HCT116 (cell line): ENCODE measurements around the gene SLC12A3. TPM values are rescaled to one million over a fixed set of nuclear protein-coding genes. Genes with fewer than 3 reads are reported as not detected.

Experiments
- ATAC-seq: fragments of 200-7000 bp; cut with Tn5 transposase; 2 replicates; pipeline ENCODE4 v1.9.1; 2020; ENCODE audit warnings: mild to moderate bottlenecking, moderate library complexity
- BruUV-seq: library from RNA; stranded (reverse); fragments of 400-500 nt; replicated peaks from 2 replicates; lab custom pipeline; 2021; lab: Mats Ljungman, UMichigan
- CTCF ChIA-PET: fragments of 300-600 bp; sonication (Branson Sonifier 250); formaldehyde crosslinking; loops from one replicate; lab custom pipeline; 2021; ENCODE audit warnings: antibody characterized with exemption; lab: Charles Lee
- POLR2A ChIA-PET: fragments of 300-600, 350-600 bp; sonication (Branson Sonifier 250); formaldehyde crosslinking; loops from one replicate; lab custom pipeline; 2021; ENCODE audit warnings: antibody characterized with exemption; lab: Charles Lee
- RAD21 ChIA-PET, 2 experiments: fragments of 300-600 bp; sonication (Branson Sonifier 250); formaldehyde crosslinking; loops; one replicate each; lab custom pipeline; 2023; ENCODE audit warnings: low total read pairs in 2 of 2; ENCODE audit not compliant: uncharacterized antibody in 2 of 2, unreplicated experiment in 2 of 2, low non-redundant PET in 1 of 2; lab: Charles Lee
- DNase-seq: peaks from one replicate; pipeline ENCODE4 v3.0.0-alpha.2; 2010; ENCODE audit warnings: low read depth, low spot score
- H2AFZ ChIP-seq: fragments of 200-600 bp; shearing (Covaris generic), sonication (generic); 2 replicates; pipeline ENCODE4 v1.6.1; 2017; ENCODE audit warnings: low read depth, mixed run types, mixed read lengths, antibody characterized with exemption, low read length; ENCODE audit not compliant: poor library complexity, severe bottlenecking
- H3K27ac ChIP-seq: 2 replicates; pipeline ENCODE4 v1.5.1; 2012; ENCODE audit warnings: low read depth, low read length
- H3K27me3 ChIP-seq: fragments of 200-600 bp; sonication (generic); 2 replicates; pipeline ENCODE4 v1.6.1; 2016; ENCODE audit warnings: mixed run types, low read length, mixed read lengths; ENCODE audit not compliant: insufficient read depth
- H3K36me3 ChIP-seq, 2 experiments: fragments of 200-500 bp in 1 of 2; fragments of 200-600 bp in 1 of 2; sonication (Bioruptor generic) in 1 of 2; sonication (generic) in 1 of 2; 2 replicates each; pipeline versions ENCODE4 v1.5.1 to v1.6.1; 2014 to 2016; ENCODE audit warnings: low read length in 2 of 2, inconsistent platforms in 1 of 2, mixed read lengths in 1 of 2, mixed run types in 1 of 2; ENCODE audit not compliant: insufficient read depth in 2 of 2, control insufficient read depth in 1 of 2
- H3K4me1 ChIP-seq, 2 experiments: fragments of 200-600 bp in 1 of 2; sonication (generic) in 1 of 2; 2 replicates each; pipeline versions ENCODE4 v1.5.1 to v1.6.1; 2012 to 2017; ENCODE audit warnings: low read length in 2 of 2, inconsistent platforms in 1 of 2, mild to moderate bottlenecking in 1 of 2, mixed read lengths in 1 of 2, mixed run types in 1 of 2, moderate library complexity in 1 of 2; ENCODE audit not compliant: insufficient read depth in 2 of 2, control insufficient read depth in 1 of 2
- H3K4me2 ChIP-seq: fragments of 200-600 bp; sonication (generic); 2 replicates; pipeline ENCODE4 v1.6.1; 2017; ENCODE audit warnings: mixed run types, low read length, mixed read lengths
- H3K4me3 ChIP-seq, 2 experiments: fragments of 200-600 bp in 1 of 2; sonication (generic) in 1 of 2; replicated peaks in 1 of 2; 2 replicates each; pipeline ENCODE4 v1.5.1; 2011 to 2016; ENCODE audit warnings: low read length in 2 of 2, control low read depth in 1 of 2, low read depth in 1 of 2, mild to moderate bottlenecking in 1 of 2, mixed read lengths in 1 of 2, mixed run types in 1 of 2
- H3K79me2 ChIP-seq: fragments of 200-600 bp; sonication (generic); 2 replicates; pipeline ENCODE4 v1.6.1; 2017; ENCODE audit warnings: mild to moderate bottlenecking, mixed run types, low read length, moderate library complexity, mixed read lengths; ENCODE audit not compliant: insufficient read depth
- H3K9ac ChIP-seq: fragments of 200-600 bp; sonication (generic); 2 replicates; pipeline ENCODE4 v1.6.1; 2016; ENCODE audit warnings: low read length, mixed read lengths
- H3K9me2 ChIP-seq: fragments of 200-600 bp; sonication (generic), shearing (Covaris generic); 2 replicates; pipeline ENCODE4 v1.6.1; 2017; ENCODE audit warnings: mixed run types, mild to moderate bottlenecking, moderate library complexity; ENCODE audit not compliant: insufficient read depth
- H3K9me3 ChIP-seq, 2 experiments: fragments of 200-500 bp in 1 of 2; fragments of 200-600 bp in 1 of 2; sonication (Bioruptor generic) in 1 of 2; sonication (generic) in 1 of 2; 2 replicates each; pipeline ENCODE4 v1.6.1; 2014 to 2017; ENCODE audit warnings: low read length in 2 of 2, mixed read lengths in 2 of 2, inconsistent platforms in 1 of 2, low read depth in 1 of 2, mild to moderate bottlenecking in 1 of 2, mixed run types in 1 of 2, moderate library complexity in 1 of 2; ENCODE audit not compliant: control insufficient read depth in 1 of 2, insufficient read depth in 1 of 2
- H4K20me1 ChIP-seq: fragments of 200-600 bp; sonication (generic), shearing (Covaris generic); 2 replicates; pipeline ENCODE4 v1.6.1; 2017; ENCODE audit warnings: mixed run types, mild to moderate bottlenecking, moderate library complexity; ENCODE audit not compliant: insufficient read depth
- CBX3 ChIP-seq: IDR thresholded peaks from 2 replicates; pipeline ENCODE4 v1.6.1; 2012; ENCODE audit warnings: low read depth
- CEBPB ChIP-seq: IDR thresholded peaks from 2 replicates; pipeline ENCODE4 v1.6.1; 2012; ENCODE audit warnings: low read depth
- EGR1 ChIP-seq: IDR thresholded peaks from 2 replicates; pipeline ENCODE4 v1.6.1; 2012; ENCODE audit warnings: low read depth
- ELF1 ChIP-seq: IDR thresholded peaks from 2 replicates; pipeline ENCODE4 v1.6.1; 2012; ENCODE audit warnings: low read depth, borderline replicate concordance
- EZH2phosphoT487 ChIP-seq: fragments of 200-600 bp; IDR thresholded peaks from 2 replicates; pipeline ENCODE4 v1.6.1; 2018; ENCODE audit warnings: antibody characterized with exemption, borderline replicate concordance
- FOSL1 ChIP-seq: IDR thresholded peaks from 2 replicates; pipeline ENCODE4 v1.6.1; 2012; ENCODE audit warnings: low read depth
- POLR2A ChIP-seq: IDR thresholded peaks from 2 replicates; pipeline ENCODE4 v1.7.0; 2011; ENCODE audit warnings: borderline replicate concordance; ENCODE audit not compliant: insufficient read depth, insufficient read length; ENCODE audit errors: extremely low read depth
- SIN3A ChIP-seq: IDR thresholded peaks from 2 replicates; pipeline ENCODE4 v1.6.1; 2012; ENCODE audit warnings: low read depth
- SP1 ChIP-seq: IDR thresholded peaks from 2 replicates; pipeline ENCODE4 v1.6.1; 2012; ENCODE audit warnings: low read depth
- YY1 ChIP-seq: IDR thresholded peaks from 2 replicates; pipeline ENCODE4 v1.6.1; 2011; ENCODE audit warnings: low read length, low read depth, moderate library complexity, mild to moderate bottlenecking; ENCODE audit not compliant: insufficient replicate concordance; ENCODE audit errors: extremely low read depth
- ZFX ChIP-seq: fragments of 450-650 bp; IDR thresholded peaks from 2 replicates; pipeline ENCODE4 v1.6.1; 2017
- intact Hi-C: fragments of 100-400 bp; cut with micrococcal nuclease; formaldehyde crosslinking; loops from 2 replicates; pipeline ENCODE4 v1.10.0; 2022
- total RNA-seq: library from RNA; stranded (reverse); gene quantifications from one replicate; pipeline ENCODE4 v1.2.1, GENCODE V29; 2021; ENCODE audit not compliant: unreplicated experiment
- TF ChIP-seq, protein P1 (sequence below): IDR thresholded peaks from 2 replicates; pipeline ENCODE4 v1.6.1; 2012
- TF ChIP-seq, protein P2 (sequence below), 3 experiments: fragments of 200-600 bp in 1 of 3; sonication (generic) in 1 of 3; IDR thresholded peaks in 2 of 3; conservative IDR thresholded peaks in 1 of 3; 2 replicates each; pipeline ENCODE4 v1.5.1; 2012 to 2017; ENCODE audit warnings: low read depth in 2 of 3, low read length in 2 of 3, antibody characterized with exemption in 1 of 3, borderline replicate concordance in 1 of 3, control low read depth in 1 of 3, mild to moderate bottlenecking in 1 of 3, mixed read lengths in 1 of 3, mixed run types in 1 of 3, moderate library complexity in 1 of 3; ENCODE audit not compliant: insufficient read depth in 1 of 3

SLC12A3 gene
- total RNA-seq, 1 experiment from 2014 or later = not detected

DNA sequence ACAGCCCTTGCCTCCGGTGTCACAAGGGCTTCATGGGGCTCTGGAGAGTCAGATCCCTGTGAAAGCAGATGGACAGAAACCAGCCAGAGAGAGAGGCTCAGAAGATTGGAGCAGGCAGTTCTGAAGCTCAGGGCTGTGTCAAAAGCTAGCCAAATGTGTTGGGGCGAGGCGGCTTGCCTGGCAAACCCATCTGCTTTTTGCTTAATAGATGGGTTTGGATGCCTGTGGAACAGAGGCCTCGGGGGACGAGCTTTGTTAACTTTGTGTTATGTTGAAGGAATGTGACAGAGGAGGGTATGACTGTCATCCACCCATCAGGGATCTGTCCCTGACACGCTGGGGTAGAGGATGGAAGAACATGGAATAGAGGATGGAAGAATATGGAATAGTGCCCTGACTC, 21.0 kb upstream of the SLC12A3 start:
- DNase-seq = no peak
- Histone ChIP-seq H3K9me2 (no peaks in the 10 kb centered on the region), H3K9ac (no peak overlapping the region), H3K27me3 (no peaks in the 10 kb centered on the region), H3K27ac (no peak overlapping the region), H4K20me1 (no peaks in the 10 kb centered on the region), H2AFZ (no peak overlapping the region), H3K4me1 (peaks cover 8 to 18% of the 10 kb centered on the region in 2 experiments), H3K4me2 (no peak overlapping the region), H3K36me3 (peaks cover 20 to 21% of the 10 kb centered on the region in 2 experiments; a peak in 3 of 4 replicates), H3K4me3 (no peak overlapping the region), H3K9me3 (no peaks in the 10 kb centered on the region), H3K79me2 (no peaks in the 10 kb centered on the region)
- CTCF ChIA-PET = no interaction called here
- RAD21 ChIA-PET = no interaction called here
- BruUV-seq = no TSS peak
- no peak for ATAC-seq
- TF ChIP-seq ELF1 (no peak), FOSL1 (no peak), SP1 (no peak), POLR2A (no peak), CEBPB (no peak), CBX3 (no peak), ZFX (no peak), EZH2phosphoT487 (no peak), SIN3A (no peak), YY1 (no peak), EGR1 (no peak)
- TF ChIP-seq, protein P1, sequence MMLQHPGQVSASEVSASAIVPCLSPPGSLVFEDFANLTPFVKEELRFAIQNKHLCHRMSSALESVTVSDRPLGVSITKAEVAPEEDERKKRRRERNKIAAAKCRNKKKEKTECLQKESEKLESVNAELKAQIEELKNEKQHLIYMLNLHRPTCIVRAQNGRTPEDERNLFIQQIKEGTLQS = no peak
- TF ChIP-seq, protein P2, sequence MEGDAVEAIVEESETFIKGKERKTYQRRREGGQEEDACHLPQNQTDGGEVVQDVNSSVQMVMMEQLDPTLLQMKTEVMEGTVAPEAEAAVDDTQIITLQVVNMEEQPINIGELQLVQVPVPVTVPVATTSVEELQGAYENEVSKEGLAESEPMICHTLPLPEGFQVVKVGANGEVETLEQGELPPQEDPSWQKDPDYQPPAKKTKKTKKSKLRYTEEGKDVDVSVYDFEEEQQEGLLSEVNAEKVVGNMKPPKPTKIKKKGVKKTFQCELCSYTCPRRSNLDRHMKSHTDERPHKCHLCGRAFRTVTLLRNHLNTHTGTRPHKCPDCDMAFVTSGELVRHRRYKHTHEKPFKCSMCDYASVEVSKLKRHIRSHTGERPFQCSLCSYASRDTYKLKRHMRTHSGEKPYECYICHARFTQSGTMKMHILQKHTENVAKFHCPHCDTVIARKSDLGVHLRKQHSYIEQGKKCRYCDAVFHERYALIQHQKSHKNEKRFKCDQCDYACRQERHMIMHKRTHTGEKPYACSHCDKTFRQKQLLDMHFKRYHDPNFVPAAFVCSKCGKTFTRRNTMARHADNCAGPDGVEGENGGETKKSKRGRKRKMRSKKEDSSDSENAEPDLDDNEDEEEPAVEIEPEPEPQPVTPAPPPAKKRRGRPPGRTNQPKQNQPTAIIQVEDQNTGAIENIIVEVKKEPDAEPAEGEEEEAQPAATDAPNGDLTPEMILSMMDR (IDR thresholded peaks at IDR 0.05 in 2 of 3, conservative IDR thresholded peaks at IDR 0.05 in 1 of 3; ENCODE audit: borderline replicate concordance in 1 of 3, insufficient read depth in 1 of 3, low read depth in 2 of 3, low read length in 2 of 3) = no peak
- intact Hi-C loops = no loop called here
- POLR2A ChIA-PET = no interaction called here
